ENCODE data around the gene DDX49. TPM values are rescaled to one million over a fixed set of nuclear protein-coding genes. Genes with fewer than 3 reads are reported as not detected.

Gene DDX49
- total and polyA plus RNA-seq, 10 donors, result 31.0 to 48.0 (median 36.6) TPM

DNA sequence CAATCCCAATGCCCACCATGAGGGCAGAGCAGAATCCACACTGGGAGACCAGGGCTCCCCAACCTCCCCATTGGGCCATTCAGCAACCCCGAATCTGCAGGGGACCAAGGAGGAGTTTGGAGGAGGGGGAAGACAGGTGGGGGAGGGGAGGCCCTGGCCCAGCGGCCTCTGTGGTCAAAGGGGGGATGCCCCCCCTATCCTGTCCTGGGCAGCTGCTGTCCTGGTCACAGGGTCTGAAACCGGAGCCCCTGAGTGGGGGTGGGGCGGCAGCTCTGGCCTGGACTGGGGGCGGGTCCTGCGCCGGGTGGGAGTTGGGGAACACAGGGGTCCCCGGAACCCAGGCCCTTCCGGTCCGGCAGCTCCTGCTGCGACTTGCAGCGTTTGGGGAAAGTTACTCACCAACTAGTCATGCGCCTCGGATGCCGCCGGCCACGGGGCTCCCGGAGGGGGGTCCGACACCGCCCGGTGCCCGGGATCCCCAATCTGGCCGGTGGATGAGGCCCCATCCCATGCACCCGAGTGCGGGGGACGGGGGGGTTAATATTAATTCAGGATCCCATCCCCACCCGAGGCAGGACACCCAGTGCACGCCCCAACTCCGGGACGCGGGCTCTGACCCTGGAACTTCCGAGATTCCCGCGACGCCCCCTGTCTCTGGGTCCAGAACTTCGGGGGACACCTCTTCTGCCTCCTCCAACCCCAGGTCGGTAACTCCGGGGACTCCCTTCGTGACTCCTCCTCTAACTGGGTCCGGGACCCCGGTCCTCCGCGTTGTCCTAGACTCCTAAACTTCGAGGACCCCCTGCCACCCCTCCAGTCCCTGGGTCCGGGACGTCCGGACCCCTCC is 20.6 kb downstream of the DDX49 start:
- peak; percentile 83 for DNase-seq
- peaks cover 0 to 25% (median 5%) of the 10 kb centered on the region in 7 donors for H3K27me3 ChIP-seq (replicated peaks in 1 of 7)
- 1 to 4% (median 2%) methylated on average over 21 to 47 of the region's 47 CpGs for WGBS, 5 donors
- H3K27ac ChIP-seq, result peak overlapping the region in 7 of 8 donors; percentile 65 to 89 (median 82)
- H3K36me3 ChIP-seq, result peaks cover 0 to 37% (median 0%) of the 10 kb centered on the region in 6 donors
- intact Hi-C loops (cut with DNase I; ENCODE audit: low total_unique reads), result no loop called here
- TF ChIP-seq POLR2A (IDR thresholded peaks at IDR 0.05) (no peak), POLR2AphosphoS5 (IDR thresholded peaks at IDR 0.05) (peak in 2 of 3 donors; percentile 35 to 37)
- H3K4me1 ChIP-seq, result peaks cover 0 to 62% (median 30%) of the 10 kb centered on the region in 6 donors
- H3K9me3 ChIP-seq, result no peaks in the 10 kb centered on the region
- H3K4me3 ChIP-seq, result peak overlapping the region; percentile 43 to 82 (median 54)

GRCh38 chr19:18940769-18941627 is 21.5 kb downstream of the DDX49 start, which contains the start of gene HOMER3:
HOMER3 (minus strand) TSS chr19:18941217; CDS start chr19:18938982, 2,235 bp downstream.
- peak; percentile 95 for DNase-seq

GRCh38 chr19:18941628-18942354 is 22.3 kb downstream of the DDX49 start:
- peaks cover 0 to 25% (median 5%) of the 10 kb centered on the region in 7 donors for H3K27me3 ChIP-seq (replicated peaks in 1 of 7)
- H3K36me3 ChIP-seq, result peaks cover 0 to 21% (median 0%) of the 10 kb centered on the region in 6 donors
- H3K4me1 ChIP-seq, result peaks cover 0 to 69% (median 33%) of the 10 kb centered on the region in 6 donors
- H3K27ac ChIP-seq, result peak overlapping the region in 6 of 8 donors; percentile 32 to 89 (median 64)
- no peaks in the 10 kb centered on the region for H3K9me3 ChIP-seq
- H3K4me3 ChIP-seq, result peak overlapping the region in 3 of 8 donors; percentile 55 to 82 (median 59)
- WGBS, 5 donors, result 54 to 63% (median 58%) methylated on average over 18 of the region's 18 CpGs
- DNase-seq, result no peak
- TF ChIP-seq POLR2A (IDR thresholded peaks at IDR 0.05), result no peak
- TF ChIP-seq, protein P1, sequence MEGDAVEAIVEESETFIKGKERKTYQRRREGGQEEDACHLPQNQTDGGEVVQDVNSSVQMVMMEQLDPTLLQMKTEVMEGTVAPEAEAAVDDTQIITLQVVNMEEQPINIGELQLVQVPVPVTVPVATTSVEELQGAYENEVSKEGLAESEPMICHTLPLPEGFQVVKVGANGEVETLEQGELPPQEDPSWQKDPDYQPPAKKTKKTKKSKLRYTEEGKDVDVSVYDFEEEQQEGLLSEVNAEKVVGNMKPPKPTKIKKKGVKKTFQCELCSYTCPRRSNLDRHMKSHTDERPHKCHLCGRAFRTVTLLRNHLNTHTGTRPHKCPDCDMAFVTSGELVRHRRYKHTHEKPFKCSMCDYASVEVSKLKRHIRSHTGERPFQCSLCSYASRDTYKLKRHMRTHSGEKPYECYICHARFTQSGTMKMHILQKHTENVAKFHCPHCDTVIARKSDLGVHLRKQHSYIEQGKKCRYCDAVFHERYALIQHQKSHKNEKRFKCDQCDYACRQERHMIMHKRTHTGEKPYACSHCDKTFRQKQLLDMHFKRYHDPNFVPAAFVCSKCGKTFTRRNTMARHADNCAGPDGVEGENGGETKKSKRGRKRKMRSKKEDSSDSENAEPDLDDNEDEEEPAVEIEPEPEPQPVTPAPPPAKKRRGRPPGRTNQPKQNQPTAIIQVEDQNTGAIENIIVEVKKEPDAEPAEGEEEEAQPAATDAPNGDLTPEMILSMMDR (IDR thresholded peaks at IDR 0.05 in 8 of 11, conservative IDR thresholded peaks at IDR 0.05 in 3 of 11), result peak in 1 of 11 experiments; percentile 9
- intact Hi-C loops (cut with DNase I; ENCODE audit: low total_unique reads), result no loop called here

More at GRCh38 chr19:18940769-18941627, 21.5 kb downstream of the DDX49 start, which contains the start of gene HOMER3:
- TF ChIP-seq POLR2A (IDR thresholded peaks at IDR 0.05), result no peak
- TF ChIP-seq POLR2AphosphoS5 (IDR thresholded peaks at IDR 0.05), result peak in 1 of 3 donors; percentile 40
- TF ChIP-seq, protein P1 (IDR thresholded peaks at IDR 0.05 in 8 of 11, conservative IDR thresholded peaks at IDR 0.05 in 3 of 11), result peak in 4 of 11 experiments; percentile 37 to 64 (median 54)
- peak within 1 kb of the TSS in 7 of 8 donors; percentile 65 to 89 (median 82) for H3K27ac ChIP-seq
- H3K27me3 ChIP-seq (replicated peaks in 1 of 7), result peaks cover 0 to 25% (median 5%) of the 10 kb centered on the region in 7 donors
- peaks cover 0 to 66% (median 30%) of the 10 kb centered on the region in 6 donors for H3K4me1 ChIP-seq
- 1 to 7% (median 1%) methylated on average over 13 to 79 of the region's 81 CpGs for WGBS, 5 donors
- intact Hi-C loops (cut with DNase I; ENCODE audit: low total_unique reads), result no loop called here
- H3K36me3 ChIP-seq, result peaks cover 0 to 29% (median 0%) of the 10 kb centered on the region in 6 donors
- H3K4me3 ChIP-seq, result peak within 1 kb of the TSS; percentile 43 to 82 (median 54)
- no peaks in the 10 kb centered on the region for H3K9me3 ChIP-seq

GRCh38 chr19:18942692-18943091 is 23.2 kb downstream of the DDX49 start:
- H3K4me3 ChIP-seq, result no peak overlapping the region
- H3K36me3 ChIP-seq, result peaks cover 0 to 12% (median 0%) of the 10 kb centered on the region in 6 donors
- intact Hi-C loops (cut with DNase I; ENCODE audit: low total_unique reads), result no loop called here
- DNase-seq, result no peak
- peaks cover 0 to 25% (median 5%) of the 10 kb centered on the region in 7 donors for H3K27me3 ChIP-seq (replicated peaks in 1 of 7)
- TF ChIP-seq, protein P1 (IDR thresholded peaks at IDR 0.05 in 8 of 11, conservative IDR thresholded peaks at IDR 0.05 in 3 of 11), result no peak
- no peak for TF ChIP-seq POLR2AphosphoS5 (IDR thresholded peaks at IDR 0.05)
- TF ChIP-seq POLR2A (IDR thresholded peaks at IDR 0.05), result no peak
- peaks cover 0 to 73% (median 40%) of the 10 kb centered on the region in 6 donors for H3K4me1 ChIP-seq
- WGBS, 5 donors, result 81 to 94% (median 85%) methylated on average over 6 of the region's 6 CpGs
- peak overlapping the region in 2 of 8 donors; percentile 4 to 89 for H3K27ac ChIP-seq
- H3K9me3 ChIP-seq, result no peaks in the 10 kb centered on the region
